HepG2 (cell line): ENCODE data around the gene ZFPL1. TPM values are rescaled to one million over a fixed set of nuclear protein-coding genes. Genes with fewer than 3 reads are reported as not detected.
A peak's percentile ranks its signal among the peaks of the same experiment; 100 is the strongest.

ENCODE experiments used
- ATF4 ChIP-seq, 2 experiments: fragments of 450-650 bp in 1 of 2; sonication (generic) in 1 of 2; formaldehyde crosslinking; IDR thresholded peaks; 2 replicates each; pipeline versions ENCODE4 v1.5.0 to v1.8.0; 2020 to 2022; ENCODE audit warnings: mild to moderate bottlenecking in 1 of 2, missing genetic modification reagents in 1 of 2
- HMG20A ChIP-seq: IDR thresholded peaks from 2 replicates; pipeline ENCODE4 v1.6.1; 2016; ENCODE audit warnings: borderline replicate concordance
- KDM5A ChIP-seq: fragments of 200-600 bp; sonication (generic); IDR thresholded peaks from 2 replicates; pipeline ENCODE4 v1.7.0; 2018; ENCODE audit warnings: antibody characterized with exemption, mild to moderate bottlenecking, low read length, borderline replicate concordance
- POGZ ChIP-seq: sonication (generic); formaldehyde crosslinking; IDR thresholded peaks from 2 replicates; pipeline ENCODE4 v1.4.0; 2020; ENCODE audit warnings: mild to moderate bottlenecking, missing genetic modification reagents
- RFXANK ChIP-seq: IDR thresholded peaks from 2 replicates; pipeline ENCODE4 v1.6.1; 2016
- ZKSCAN8 ChIP-seq: IDR thresholded peaks from 2 replicates; pipeline ENCODE4 v1.6.1; 2016; ENCODE audit warnings: borderline replicate concordance, missing genetic modification reagents, missing compliant biosample characterization
- ZNF124 ChIP-seq: sonication (generic); formaldehyde crosslinking; IDR thresholded peaks from 2 replicates; pipeline ENCODE4 v1.4.0; 2020; ENCODE audit warnings: missing genetic modification reagents
- ZNF24 ChIP-seq: fragments of 450-650 bp; IDR thresholded peaks from 2 replicates; pipeline ENCODE4 v1.6.1; 2017; ENCODE audit warnings: antibody characterized with exemption, mild to moderate bottlenecking
- ZNF34 ChIP-seq: sonication (generic); formaldehyde crosslinking; IDR thresholded peaks from 2 replicates; pipeline ENCODE4 v1.4.0; 2020; ENCODE audit warnings: mild to moderate bottlenecking, missing genetic modification reagents, borderline replicate concordance
- ZNF468 ChIP-seq: sonication (generic); formaldehyde crosslinking; IDR thresholded peaks from 2 replicates; pipeline ENCODE4 v1.8.0; 2022; ENCODE audit warnings: mild to moderate bottlenecking, moderate library complexity, missing genetic modification reagents
- ZNF660 ChIP-seq: sonication (generic); formaldehyde crosslinking; IDR thresholded peaks from 2 replicates; pipeline ENCODE4 v1.5.1; 2020; ENCODE audit warnings: mild to moderate bottlenecking, low read depth, missing genetic modification reagents, borderline replicate concordance
- ZNF850 ChIP-seq: sonication (generic); formaldehyde crosslinking; conservative IDR thresholded peaks from 2 replicates; pipeline ENCODE4 v1.9.0; 2021; ENCODE audit warnings: mild to moderate bottlenecking, missing genetic modification reagents
- ZNF891 ChIP-seq: sonication (generic); formaldehyde crosslinking; IDR thresholded peaks from 2 replicates; pipeline ENCODE4 v1.5.0; 2020; ENCODE audit warnings: mild to moderate bottlenecking, missing genetic modification reagents
- polyA plus RNA-seq, 8 experiments: library from polyadenylated mRNA; depleted of rRNA in 3 of 8; stranded (reverse) in 7 of 8; unstranded in 1 of 8; fragments of >200 nt; fragmentation: Illumina TruSeq in 4 of 8; extraction: Trizol in 4 of 8; gene quantifications; 2 replicates each; pipeline versions ENCODE4 v1.2.1 to v1.2.3, GENCODE V29; 2011 to 2016; ENCODE audit warnings: low read depth in 4 of 8, missing spikeins in 1 of 8, mixed read lengths in 1 of 8; ENCODE audit not compliant: insufficient read depth in 1 of 8
- total RNA-seq, 5 experiments: library from RNA; depleted of rRNA; stranded (reverse); fragments of >200 nt; fragmentation: Illumina TruSeq; extraction: Trizol; gene quantifications; 2 replicates each; pipeline ENCODE4 v1.2.3, GENCODE V29; 2016; ENCODE audit warnings: low read depth in 1 of 5
- TF ChIP-seq, protein P1 (sequence below): sonication (generic); formaldehyde crosslinking; IDR thresholded peaks from 2 replicates; pipeline ENCODE4 v1.4.0; 2020; ENCODE audit warnings: missing genetic modification reagents, borderline replicate concordance
- TF ChIP-seq, protein P2 (sequence below): sonication (generic); formaldehyde crosslinking; IDR thresholded peaks from 2 replicates; pipeline ENCODE4 v1.4.0; 2020; ENCODE audit warnings: mild to moderate bottlenecking, missing genetic modification reagents
- TF ChIP-seq, protein P3 (sequence below): sonication (generic); formaldehyde crosslinking; IDR thresholded peaks from 2 replicates; pipeline ENCODE4 v1.4.0; 2020; ENCODE audit warnings: mild to moderate bottlenecking, missing genetic modification reagents
- TF ChIP-seq, protein P4 (sequence below): sonication (generic); formaldehyde crosslinking; IDR thresholded peaks from 2 replicates; pipeline ENCODE4 v1.5.0; 2020; ENCODE audit warnings: missing genetic modification reagents

The ZFPL1 gene
- total and polyA plus RNA-seq, 2 of the 13 experiments (the other 11 are each of a cell fraction or from before 2014, with no cell fraction given) = 32.2 to 56.0 TPM

- TF ChIP-seq ATF4 (CRISPR knock-in tag; IDR thresholded peaks at IDR 0.05) = peak in 1 of 2 experiments; percentile 52; a peak in 2 of 4 replicates
- TF ChIP-seq ZNF850 = 0 out of 2 replicates have a peak, but pooled peaks have one; percentile 80
- TF ChIP-seq, protein P1, sequence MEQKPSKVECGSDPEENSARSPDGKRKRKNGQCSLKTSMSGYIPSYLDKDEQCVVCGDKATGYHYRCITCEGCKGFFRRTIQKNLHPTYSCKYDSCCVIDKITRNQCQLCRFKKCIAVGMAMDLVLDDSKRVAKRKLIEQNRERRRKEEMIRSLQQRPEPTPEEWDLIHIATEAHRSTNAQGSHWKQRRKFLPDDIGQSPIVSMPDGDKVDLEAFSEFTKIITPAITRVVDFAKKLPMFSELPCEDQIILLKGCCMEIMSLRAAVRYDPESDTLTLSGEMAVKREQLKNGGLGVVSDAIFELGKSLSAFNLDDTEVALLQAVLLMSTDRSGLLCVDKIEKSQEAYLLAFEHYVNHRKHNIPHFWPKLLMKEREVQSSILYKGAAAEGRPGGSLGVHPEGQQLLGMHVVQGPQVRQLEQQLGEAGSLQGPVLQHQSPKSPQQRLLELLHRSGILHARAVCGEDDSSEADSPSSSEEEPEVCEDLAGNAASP (CRISPR knock-in tag) = peak; percentile 67; the same call in 1 of the 2 replicates
- TF ChIP-seq ZKSCAN8 (CRISPR knock-in tag) = peak; percentile 38; the same call in 1 of the 2 replicates
- peak; percentile 83; the same call in 1 of the 2 replicates for TF ChIP-seq ZNF124
- TF ChIP-seq ZNF468 (CRISPR knock-in tag) = no peak
- peak; percentile 85 for TF ChIP-seq ZNF24
- peak; percentile 99 for TF ChIP-seq KDM5A
- peak; percentile 81 for TF ChIP-seq POGZ (CRISPR knock-in tag)
- TF ChIP-seq, protein P2, sequence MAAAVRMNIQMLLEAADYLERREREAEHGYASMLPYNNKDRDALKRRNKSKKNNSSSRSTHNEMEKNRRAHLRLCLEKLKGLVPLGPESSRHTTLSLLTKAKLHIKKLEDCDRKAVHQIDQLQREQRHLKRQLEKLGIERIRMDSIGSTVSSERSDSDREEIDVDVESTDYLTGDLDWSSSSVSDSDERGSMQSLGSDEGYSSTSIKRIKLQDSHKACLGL = peak; percentile 58
- TF ChIP-seq ZNF660 (CRISPR knock-in tag) = no peak
- no peak; the same call in 1 of the 2 replicates for TF ChIP-seq RFXANK (CRISPR knock-in tag)
- TF ChIP-seq, protein P3, sequence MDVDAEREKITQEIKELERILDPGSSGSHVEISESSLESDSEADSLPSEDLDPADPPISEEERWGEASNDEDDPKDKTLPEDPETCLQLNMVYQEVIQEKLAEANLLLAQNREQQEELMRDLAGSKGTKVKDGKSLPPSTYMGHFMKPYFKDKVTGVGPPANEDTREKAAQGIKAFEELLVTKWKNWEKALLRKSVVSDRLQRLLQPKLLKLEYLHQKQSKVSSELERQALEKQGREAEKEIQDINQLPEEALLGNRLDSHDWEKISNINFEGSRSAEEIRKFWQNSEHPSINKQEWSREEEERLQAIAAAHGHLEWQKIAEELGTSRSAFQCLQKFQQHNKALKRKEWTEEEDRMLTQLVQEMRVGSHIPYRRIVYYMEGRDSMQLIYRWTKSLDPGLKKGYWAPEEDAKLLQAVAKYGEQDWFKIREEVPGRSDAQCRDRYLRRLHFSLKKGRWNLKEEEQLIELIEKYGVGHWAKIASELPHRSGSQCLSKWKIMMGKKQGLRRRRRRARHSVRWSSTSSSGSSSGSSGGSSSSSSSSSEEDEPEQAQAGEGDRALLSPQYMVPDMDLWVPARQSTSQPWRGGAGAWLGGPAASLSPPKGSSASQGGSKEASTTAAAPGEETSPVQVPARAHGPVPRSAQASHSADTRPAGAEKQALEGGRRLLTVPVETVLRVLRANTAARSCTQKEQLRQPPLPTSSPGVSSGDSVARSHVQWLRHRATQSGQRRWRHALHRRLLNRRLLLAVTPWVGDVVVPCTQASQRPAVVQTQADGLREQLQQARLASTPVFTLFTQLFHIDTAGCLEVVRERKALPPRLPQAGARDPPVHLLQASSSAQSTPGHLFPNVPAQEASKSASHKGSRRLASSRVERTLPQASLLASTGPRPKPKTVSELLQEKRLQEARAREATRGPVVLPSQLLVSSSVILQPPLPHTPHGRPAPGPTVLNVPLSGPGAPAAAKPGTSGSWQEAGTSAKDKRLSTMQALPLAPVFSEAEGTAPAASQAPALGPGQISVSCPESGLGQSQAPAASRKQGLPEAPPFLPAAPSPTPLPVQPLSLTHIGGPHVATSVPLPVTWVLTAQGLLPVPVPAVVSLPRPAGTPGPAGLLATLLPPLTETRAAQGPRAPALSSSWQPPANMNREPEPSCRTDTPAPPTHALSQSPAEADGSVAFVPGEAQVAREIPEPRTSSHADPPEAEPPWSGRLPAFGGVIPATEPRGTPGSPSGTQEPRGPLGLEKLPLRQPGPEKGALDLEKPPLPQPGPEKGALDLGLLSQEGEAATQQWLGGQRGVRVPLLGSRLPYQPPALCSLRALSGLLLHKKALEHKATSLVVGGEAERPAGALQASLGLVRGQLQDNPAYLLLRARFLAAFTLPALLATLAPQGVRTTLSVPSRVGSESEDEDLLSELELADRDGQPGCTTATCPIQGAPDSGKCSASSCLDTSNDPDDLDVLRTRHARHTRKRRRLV (CRISPR knock-in tag) = peak; percentile 54; the same call in 1 of the 2 replicates
- TF ChIP-seq ZNF34 (CRISPR knock-in tag) = no peak; the same call in 1 of the 2 replicates
- TF ChIP-seq, protein P4, sequence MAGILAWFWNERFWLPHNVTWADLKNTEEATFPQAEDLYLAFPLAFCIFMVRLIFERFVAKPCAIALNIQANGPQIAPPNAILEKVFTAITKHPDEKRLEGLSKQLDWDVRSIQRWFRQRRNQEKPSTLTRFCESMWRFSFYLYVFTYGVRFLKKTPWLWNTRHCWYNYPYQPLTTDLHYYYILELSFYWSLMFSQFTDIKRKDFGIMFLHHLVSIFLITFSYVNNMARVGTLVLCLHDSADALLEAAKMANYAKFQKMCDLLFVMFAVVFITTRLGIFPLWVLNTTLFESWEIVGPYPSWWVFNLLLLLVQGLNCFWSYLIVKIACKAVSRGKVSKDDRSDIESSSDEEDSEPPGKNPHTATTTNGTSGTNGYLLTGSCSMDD (CRISPR knock-in tag) = no peak
- peak; percentile 83; the same call in 1 of the 2 replicates for TF ChIP-seq ZNF891 (CRISPR knock-in tag)
- TF ChIP-seq HMG20A (CRISPR knock-in tag) = no peak
These were observed 12.2 kb downstream of the ZFPL1 start, which contains the start of gene VPS51 (continued) for GRCh38 chr11:65095974-65096806.
